ENCODE measurements around the gene SPACA7. TPM values are rescaled to one million over a fixed set of nuclear protein-coding genes. Genes with fewer than 3 reads are reported as not detected.

The SPACA7 gene
- total and polyA plus RNA-seq, 11 donors = not detected

DNA sequence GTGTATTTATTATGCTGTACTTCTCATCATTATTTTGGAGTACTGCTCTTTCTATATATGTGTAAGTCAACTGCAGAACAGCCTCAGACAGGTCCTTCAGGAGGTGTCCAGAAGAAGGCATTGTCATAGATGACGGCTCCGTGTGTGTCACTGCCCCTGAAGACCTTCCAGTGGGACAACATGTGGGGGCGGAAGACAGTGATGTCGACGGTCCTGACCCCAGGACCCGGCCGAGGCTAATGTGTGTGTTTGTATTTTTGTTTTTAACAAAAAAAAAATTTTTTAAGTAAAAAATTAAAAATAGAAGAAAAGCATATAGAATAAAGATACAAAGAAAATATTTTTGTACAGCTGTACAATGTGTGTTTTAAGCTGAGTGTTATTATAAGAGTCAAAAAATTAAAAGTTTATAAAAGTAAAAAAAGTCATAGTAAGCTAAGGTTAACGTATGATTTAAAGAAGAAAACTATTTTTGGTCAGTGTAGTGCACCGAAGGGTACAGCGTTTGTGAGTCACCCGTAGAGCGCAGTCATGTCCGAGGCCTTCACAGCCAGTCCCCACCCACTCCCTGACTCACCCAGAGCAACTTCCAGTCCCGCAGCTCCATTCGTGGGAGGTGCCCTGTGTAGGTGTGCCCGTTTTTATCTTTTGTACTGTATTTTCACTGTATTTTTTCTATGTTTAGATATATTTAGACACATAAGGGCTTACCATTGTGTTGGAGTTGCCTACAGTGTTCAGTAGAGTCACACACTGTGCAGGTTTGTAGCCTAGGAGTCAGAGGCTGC lies 42.2 kb upstream of the SPACA7 start:
- H3K4me1 ChIP-seq = peaks cover 0 to 8% (median 0%) of the 10 kb centered on the region in 12 donors
- ATAC-seq (no peak), DNase-seq (no peak)
- intact Hi-C loops (cut with DNase I) = no loop called here
- H3K9me3 ChIP-seq = peaks cover 0 to 22% (median 10%) of the 10 kb centered on the region in 12 donors
- H3K27ac ChIP-seq = no peak overlapping the region
- 68 to 80% (median 74%) methylated on average over 16 of the region's 16 CpGs for WGBS, 4 donors
- H3K27me3 ChIP-seq = peaks cover 13 to 72% (median 29%) of the 10 kb centered on the region in 9 donors
- H3K36me3 ChIP-seq = no peaks in the 10 kb centered on the region
- no peak overlapping the region for H3K4me3 ChIP-seq
- TF ChIP-seq, protein P1, sequence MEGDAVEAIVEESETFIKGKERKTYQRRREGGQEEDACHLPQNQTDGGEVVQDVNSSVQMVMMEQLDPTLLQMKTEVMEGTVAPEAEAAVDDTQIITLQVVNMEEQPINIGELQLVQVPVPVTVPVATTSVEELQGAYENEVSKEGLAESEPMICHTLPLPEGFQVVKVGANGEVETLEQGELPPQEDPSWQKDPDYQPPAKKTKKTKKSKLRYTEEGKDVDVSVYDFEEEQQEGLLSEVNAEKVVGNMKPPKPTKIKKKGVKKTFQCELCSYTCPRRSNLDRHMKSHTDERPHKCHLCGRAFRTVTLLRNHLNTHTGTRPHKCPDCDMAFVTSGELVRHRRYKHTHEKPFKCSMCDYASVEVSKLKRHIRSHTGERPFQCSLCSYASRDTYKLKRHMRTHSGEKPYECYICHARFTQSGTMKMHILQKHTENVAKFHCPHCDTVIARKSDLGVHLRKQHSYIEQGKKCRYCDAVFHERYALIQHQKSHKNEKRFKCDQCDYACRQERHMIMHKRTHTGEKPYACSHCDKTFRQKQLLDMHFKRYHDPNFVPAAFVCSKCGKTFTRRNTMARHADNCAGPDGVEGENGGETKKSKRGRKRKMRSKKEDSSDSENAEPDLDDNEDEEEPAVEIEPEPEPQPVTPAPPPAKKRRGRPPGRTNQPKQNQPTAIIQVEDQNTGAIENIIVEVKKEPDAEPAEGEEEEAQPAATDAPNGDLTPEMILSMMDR (IDR thresholded peaks at IDR 0.05) = no peak
- TF ChIP-seq POLR2A (IDR thresholded peaks at IDR 0.05) = no peak

GRCh38 chr13:112335135-112335534 lies 41.0 kb upstream of the SPACA7 start:
- intact Hi-C loops (cut with DNase I) = no loop called here
- no peak for TF ChIP-seq POLR2A (IDR thresholded peaks at IDR 0.05)
- TF ChIP-seq, protein P1 (IDR thresholded peaks at IDR 0.05) = no peak
- ATAC-seq (no peak), DNase-seq (no peak)
- 69 to 80% (median 77%) methylated on average over 9 of the region's 9 CpGs for WGBS, 4 donors
- peaks cover 13 to 60% (median 29%) of the 10 kb centered on the region in 9 donors for H3K27me3 ChIP-seq
- peaks cover 0 to 22% (median 10%) of the 10 kb centered on the region in 12 donors for H3K9me3 ChIP-seq
- peaks cover 0 to 8% (median 0%) of the 10 kb centered on the region in 12 donors for H3K4me1 ChIP-seq
- no peak overlapping the region for H3K4me3 ChIP-seq
- H3K36me3 ChIP-seq = no peaks in the 10 kb centered on the region
- no peak overlapping the region for H3K27ac ChIP-seq

DNA sequence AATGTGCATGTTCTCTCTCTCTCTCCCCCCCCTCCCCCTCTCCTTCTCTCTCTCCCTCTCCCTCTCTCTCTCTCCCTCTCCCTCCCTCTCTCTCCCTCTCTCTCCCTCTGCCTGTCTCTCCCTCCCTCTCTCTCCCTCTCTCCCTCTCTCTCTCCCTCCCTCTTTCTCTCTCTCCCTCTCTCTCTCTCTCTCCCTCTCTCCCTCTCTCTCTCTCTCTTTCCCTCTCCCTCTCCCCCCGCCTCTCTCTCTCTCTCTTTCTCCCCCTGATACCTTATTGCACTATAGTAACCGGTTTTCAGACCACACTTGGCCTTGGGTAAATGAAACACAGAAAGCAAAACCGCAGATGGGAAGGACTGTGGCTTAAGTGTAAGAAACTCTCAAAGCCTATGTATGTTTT lies 34.7 kb upstream of the SPACA7 start:
- ATAC-seq = no peak
- no peak for DNase-seq
- H3K36me3 ChIP-seq = no peaks in the 10 kb centered on the region
- H3K27me3 ChIP-seq = peaks cover 2 to 51% (median 27%) of the 10 kb centered on the region in 9 donors
- peaks cover 0 to 17% (median 9%) of the 10 kb centered on the region in 12 donors for H3K9me3 ChIP-seq
- no peak overlapping the region for H3K27ac ChIP-seq
- TF ChIP-seq, protein P1 (IDR thresholded peaks at IDR 0.05) = no peak
- TF ChIP-seq POLR2A (IDR thresholded peaks at IDR 0.05) = no peak
- intact Hi-C loops (cut with DNase I) = no loop called here
- 62 to 74% (median 70%) methylated on average over 3 of the region's 3 CpGs for WGBS, 4 donors
- no peak overlapping the region for H3K4me3 ChIP-seq
- H3K4me1 ChIP-seq = no peaks in the 10 kb centered on the region

DNA sequence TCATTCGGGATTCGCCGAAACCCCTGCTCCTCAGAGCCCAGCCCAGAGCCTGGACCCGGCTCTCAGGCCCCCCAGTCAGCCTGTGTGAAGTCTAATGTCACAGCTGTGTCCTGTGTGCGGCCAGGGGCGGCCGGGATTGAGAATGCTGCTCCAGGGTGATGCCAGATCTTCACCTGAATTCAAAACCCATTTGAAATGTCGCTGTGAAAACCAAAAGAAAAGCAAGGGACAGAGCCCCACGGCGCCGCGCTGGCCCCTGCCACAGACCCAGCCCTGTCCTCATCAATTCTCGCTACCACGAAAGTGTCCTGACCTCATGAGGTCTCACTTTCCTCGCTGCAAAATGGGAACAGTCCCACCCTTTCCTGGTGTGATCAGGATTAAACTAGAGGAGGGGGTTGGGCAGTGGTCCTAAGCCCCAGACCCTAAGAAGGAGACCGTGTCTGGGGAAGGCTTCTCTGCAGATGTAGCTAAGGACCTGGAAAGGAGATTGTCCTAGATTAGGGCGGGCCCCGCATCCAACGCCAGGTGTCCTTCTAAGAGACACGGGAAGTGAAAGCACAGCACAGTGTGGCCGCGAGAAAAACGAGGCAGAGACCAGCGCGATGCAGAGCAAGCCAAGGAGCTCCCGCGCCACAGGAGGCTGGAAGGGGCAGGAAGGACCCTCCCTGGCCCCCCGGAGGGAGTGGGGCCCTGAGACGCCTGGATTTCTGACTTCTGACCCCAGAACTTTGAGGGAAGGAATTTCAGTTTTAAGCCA lies 34.0 kb upstream of the SPACA7 start:
- no peak overlapping the region for H3K27ac ChIP-seq
- 72 to 78% (median 74%) methylated on average over 29 of the region's 29 CpGs for WGBS, 4 donors
- no peaks in the 10 kb centered on the region for H3K4me1 ChIP-seq
- H3K27me3 ChIP-seq = peaks cover 2 to 58% (median 34%) of the 10 kb centered on the region in 9 donors
- H3K4me3 ChIP-seq = no peak overlapping the region
- no peaks in the 10 kb centered on the region for H3K36me3 ChIP-seq
- intact Hi-C loops (cut with DNase I) = no loop called here
- H3K9me3 ChIP-seq = peaks cover 0 to 12% (median 3%) of the 10 kb centered on the region in 12 donors
- no peak for ATAC-seq
- DNase-seq = no peak
- TF ChIP-seq POLR2A (IDR thresholded peaks at IDR 0.05) = no peak
- TF ChIP-seq, protein P1 (IDR thresholded peaks at IDR 0.05) = no peak
